Neural crest cell (in vitro differentiated cells): ENCODE measurements around the gene IMPDH2. TPM values are rescaled to one million over a fixed set of nuclear protein-coding genes. Genes with fewer than 3 reads are reported as not detected.
A peak's percentile ranks its signal among the peaks of the same experiment; 100 is the strongest.

Experiments used
- DNase-seq: peaks from one replicate; pipeline ENCODE4 v3.0.0; 2021; ENCODE audit warnings: low read depth, mixed read lengths, low spot score
- H3K27ac Mint-ChIP-seq: one replicate; pipeline ENCODE4 v1.8.0; 2021; ENCODE audit warnings: mild to moderate bottlenecking, mixed read lengths; ENCODE audit not compliant: unreplicated experiment
- H3K27me3 Mint-ChIP-seq: 2 replicates; pipeline ENCODE4 v1.8.0; 2021; ENCODE audit warnings: low read depth, mild to moderate bottlenecking, mixed read lengths
- H3K36me3 Mint-ChIP-seq: 2 replicates; pipeline ENCODE4 v1.8.0; 2021; ENCODE audit warnings: low read depth, mild to moderate bottlenecking, mixed read lengths
- H3K4me1 Mint-ChIP-seq: 2 replicates; pipeline ENCODE4 v1.8.0; 2021; ENCODE audit warnings: mixed read lengths
- H3K4me3 Mint-ChIP-seq: one replicate; pipeline ENCODE4 v1.8.0; 2021; ENCODE audit warnings: mild to moderate bottlenecking, mixed read lengths
- H3K9me3 Mint-ChIP-seq: 2 replicates; pipeline ENCODE4 v1.8.0; 2021; ENCODE audit warnings: mixed read lengths
- total RNA-seq: library from RNA; stranded (reverse); gene quantifications from 2 replicates; pipeline ENCODE4 v1.2.1, GENCODE V29; 2021
- TF ChIP-seq, protein P1 (sequence below): fragments of 200-600 bp; sonication (generic); conservative IDR thresholded peaks from 2 replicates; pipeline ENCODE4 v1.5.0; 2021; ENCODE audit warnings: antibody characterized with exemption, mild to moderate bottlenecking

IMPDH2 gene
- total RNA-seq, 1 donor from 2014 or later, result 259 TPM

DNA sequence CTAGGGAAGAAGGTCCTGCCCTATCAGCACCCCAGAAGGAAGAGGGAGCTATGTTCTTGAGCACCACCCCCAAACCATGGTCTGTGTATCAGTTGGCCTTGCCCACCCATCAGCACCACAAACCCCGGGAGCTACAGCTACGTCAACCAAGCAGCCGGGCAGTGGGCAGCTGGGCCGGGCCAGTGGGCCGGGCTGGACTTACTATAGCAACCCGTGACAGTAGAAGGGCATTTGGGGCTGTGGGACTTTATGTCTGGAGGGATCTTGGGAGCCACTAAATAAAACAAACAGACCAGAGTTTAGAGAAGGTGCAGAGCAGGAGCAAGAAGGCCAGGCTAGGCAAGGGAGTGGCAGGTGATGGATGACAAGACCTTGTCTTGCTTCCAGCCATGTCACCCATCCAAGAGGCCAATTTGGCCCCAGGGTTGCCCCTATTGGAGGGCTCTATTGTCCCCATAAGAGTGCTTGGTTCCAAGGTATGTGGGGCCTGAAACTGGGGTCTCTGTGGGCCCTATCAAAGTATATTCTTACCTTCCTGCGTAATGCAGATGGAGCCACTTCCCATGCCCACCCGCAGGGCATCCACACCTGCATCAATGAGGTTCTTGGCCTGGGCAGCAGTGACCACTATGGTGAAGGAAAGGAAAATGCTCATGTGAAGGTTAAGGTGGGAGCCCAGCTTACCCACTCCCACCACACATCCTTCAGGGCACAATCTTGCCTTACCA lies 3.2 kb downstream of the IMPDH2 start:
- H3K4me3 Mint-ChIP-seq, result peak overlapping the region; percentile 96

DNA sequence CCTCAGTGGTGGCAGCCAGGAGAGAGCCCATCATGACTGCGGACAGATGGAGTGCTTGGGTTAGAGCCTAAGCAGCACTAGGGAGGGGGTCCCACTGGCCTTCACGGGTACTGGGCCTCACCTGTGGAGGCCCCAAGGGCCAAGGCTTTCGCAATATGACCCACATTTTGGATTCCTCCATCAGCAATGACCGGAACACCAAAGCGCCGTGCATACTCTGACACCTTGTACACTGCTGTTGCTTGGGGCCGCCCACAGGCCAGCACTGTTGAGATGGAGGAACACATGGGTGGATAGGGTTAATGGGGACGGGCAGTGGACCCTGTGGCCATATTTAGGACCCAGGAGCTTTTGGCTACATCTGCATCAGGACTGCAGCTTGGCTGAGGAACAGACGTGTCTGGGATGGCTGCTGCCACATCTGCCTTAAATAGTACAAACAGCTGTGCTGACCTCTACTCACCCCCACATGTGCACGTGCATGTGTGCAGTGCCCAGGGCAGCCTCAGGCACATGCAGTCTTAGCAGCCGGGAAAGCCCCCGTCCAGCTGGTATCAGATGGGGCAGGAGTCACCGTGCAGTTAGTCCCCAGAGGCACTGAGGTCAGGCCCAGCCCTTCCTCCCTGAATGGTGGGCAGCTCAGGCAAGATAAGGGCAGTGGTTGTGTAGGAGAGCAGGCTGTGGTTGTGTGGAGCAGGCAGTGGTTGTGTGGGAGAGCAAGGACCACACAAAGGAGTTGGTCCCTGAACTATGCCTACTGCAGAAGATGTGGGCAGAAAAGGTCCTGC lies 4.0 kb downstream of the IMPDH2 start:
- no peak overlapping the region for H3K27ac Mint-ChIP-seq
- peaks cover 42% of the 10 kb centered on the region for H3K4me1 Mint-ChIP-seq
- H3K27me3 Mint-ChIP-seq, result peaks cover 10% of the 10 kb centered on the region
- DNase-seq, result no peak
- peaks cover 32% of the 10 kb centered on the region for H3K36me3 Mint-ChIP-seq
- no peaks in the 10 kb centered on the region for H3K9me3 Mint-ChIP-seq
- TF ChIP-seq, protein P1, sequence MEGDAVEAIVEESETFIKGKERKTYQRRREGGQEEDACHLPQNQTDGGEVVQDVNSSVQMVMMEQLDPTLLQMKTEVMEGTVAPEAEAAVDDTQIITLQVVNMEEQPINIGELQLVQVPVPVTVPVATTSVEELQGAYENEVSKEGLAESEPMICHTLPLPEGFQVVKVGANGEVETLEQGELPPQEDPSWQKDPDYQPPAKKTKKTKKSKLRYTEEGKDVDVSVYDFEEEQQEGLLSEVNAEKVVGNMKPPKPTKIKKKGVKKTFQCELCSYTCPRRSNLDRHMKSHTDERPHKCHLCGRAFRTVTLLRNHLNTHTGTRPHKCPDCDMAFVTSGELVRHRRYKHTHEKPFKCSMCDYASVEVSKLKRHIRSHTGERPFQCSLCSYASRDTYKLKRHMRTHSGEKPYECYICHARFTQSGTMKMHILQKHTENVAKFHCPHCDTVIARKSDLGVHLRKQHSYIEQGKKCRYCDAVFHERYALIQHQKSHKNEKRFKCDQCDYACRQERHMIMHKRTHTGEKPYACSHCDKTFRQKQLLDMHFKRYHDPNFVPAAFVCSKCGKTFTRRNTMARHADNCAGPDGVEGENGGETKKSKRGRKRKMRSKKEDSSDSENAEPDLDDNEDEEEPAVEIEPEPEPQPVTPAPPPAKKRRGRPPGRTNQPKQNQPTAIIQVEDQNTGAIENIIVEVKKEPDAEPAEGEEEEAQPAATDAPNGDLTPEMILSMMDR, result no peak
- peak overlapping the region; percentile 96 for H3K4me3 Mint-ChIP-seq

More for the DNA sequence above, 3.2 kb downstream of the IMPDH2 start:
- DNase-seq, result no peak
- H3K9me3 Mint-ChIP-seq, result no peaks in the 10 kb centered on the region
- peaks cover 32% of the 10 kb centered on the region for H3K36me3 Mint-ChIP-seq
- H3K27ac Mint-ChIP-seq, result no peak overlapping the region
- H3K4me1 Mint-ChIP-seq, result peaks cover 40% of the 10 kb centered on the region
- TF ChIP-seq, protein P1, result no peak
- peaks cover 10% of the 10 kb centered on the region for H3K27me3 Mint-ChIP-seq

DNA sequence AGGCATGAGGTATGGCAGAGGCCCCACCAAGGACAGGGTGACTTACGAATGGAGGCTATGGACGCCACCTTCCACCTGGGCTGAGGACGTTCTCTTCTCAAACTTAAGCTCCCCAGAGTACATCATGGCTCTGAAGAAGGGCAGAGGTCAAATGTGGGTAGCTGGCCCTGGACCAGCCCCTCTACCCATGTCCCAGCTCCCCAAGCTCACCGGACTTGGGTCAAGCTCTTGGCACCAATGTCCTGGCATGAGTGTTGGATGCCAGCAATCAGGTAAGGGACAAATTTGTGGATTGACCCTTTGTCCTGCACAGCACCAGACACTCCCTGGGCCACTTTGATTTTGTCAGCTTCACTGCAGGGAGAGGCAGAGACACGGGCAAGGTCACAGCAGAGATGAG lies 4.7 kb downstream of the IMPDH2 start:
- Mint-ChIP-seq H3K4me3 (peak overlapping the region; percentile 98), H3K36me3 (peaks cover 31% of the 10 kb centered on the region), H3K9me3 (no peaks in the 10 kb centered on the region), H3K27ac (no peak overlapping the region), H3K27me3 (peaks cover 10% of the 10 kb centered on the region), H3K4me1 (peaks cover 46% of the 10 kb centered on the region)
- no peak for DNase-seq
- TF ChIP-seq, protein P1, result no peak

DNA sequence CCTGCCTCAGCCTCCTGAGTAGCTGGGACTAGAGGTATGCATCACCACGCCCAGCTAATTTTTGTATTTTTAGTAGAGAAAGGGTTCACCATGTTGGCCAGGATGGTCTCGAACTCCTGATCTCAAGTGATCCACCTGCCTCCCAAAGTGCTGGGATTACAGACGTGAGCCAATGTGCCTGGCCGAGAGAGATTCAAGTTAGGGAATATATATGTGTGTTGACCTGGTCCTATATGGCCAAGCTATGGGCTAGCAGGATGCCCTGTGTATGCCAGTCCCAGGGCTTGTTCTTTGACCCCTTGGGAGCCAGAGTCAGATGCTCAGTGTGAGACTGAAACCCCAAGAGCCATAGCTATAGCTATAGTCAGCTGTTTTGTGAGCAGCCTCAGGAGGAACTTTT lies 5.4 kb downstream of the IMPDH2 start:
- TF ChIP-seq, protein P1, result no peak
- Mint-ChIP-seq H3K27ac (peak overlapping the region; percentile 27), H3K27me3 (peaks cover 7% of the 10 kb centered on the region), H3K9me3 (no peaks in the 10 kb centered on the region), H3K36me3 (peaks cover 28% of the 10 kb centered on the region), H3K4me3 (peak overlapping the region; percentile 98), H3K4me1 (peaks cover 43% of the 10 kb centered on the region)
- no peak for DNase-seq

DNA sequence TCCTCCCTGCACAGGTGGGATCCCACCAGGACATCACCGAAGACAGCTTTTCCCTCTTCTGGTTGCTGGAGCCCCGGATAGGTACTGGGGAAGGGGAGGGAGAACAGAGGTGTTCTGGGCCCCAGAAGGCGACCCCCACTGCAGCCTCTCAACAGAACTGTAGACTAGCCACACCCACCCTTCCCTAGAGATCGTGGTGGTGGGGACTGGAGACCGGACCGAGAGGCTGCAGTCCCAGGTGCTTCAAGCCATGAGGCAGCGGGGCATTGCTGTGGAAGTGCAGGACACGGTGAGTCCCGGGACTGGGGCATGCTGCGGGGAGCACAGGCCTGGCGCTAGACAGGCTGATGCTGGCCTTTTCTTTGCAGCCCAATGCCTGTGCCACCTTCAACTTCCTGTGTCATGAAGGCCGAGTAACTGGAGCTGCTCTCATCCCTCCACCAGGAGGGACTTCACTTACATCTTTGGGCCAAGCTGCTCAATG lies 6.5 kb downstream of the IMPDH2 start:
- TF ChIP-seq, protein P1, result no peak
- DNase-seq, result no peak
- peak overlapping the region; percentile 98 for H3K4me3 Mint-ChIP-seq
- H3K9me3 Mint-ChIP-seq, result no peaks in the 10 kb centered on the region
- H3K4me1 Mint-ChIP-seq, result peaks cover 36% of the 10 kb centered on the region
- H3K27ac Mint-ChIP-seq, result peak overlapping the region; percentile 98
- peaks cover 24% of the 10 kb centered on the region for H3K36me3 Mint-ChIP-seq
- peaks cover 6% of the 10 kb centered on the region for H3K27me3 Mint-ChIP-seq
